PFSK-1 (cell line): ENCODE results near the gene POMT1.

Experiments used
- FOXP2 ChIP-seq: optimal IDR thresholded peaks from 2 replicates; pipeline ENCODE3; 2011; ENCODE audit warnings: borderline replicate concordance, control low read depth, inconsistent platforms; ENCODE audit not compliant: insufficient read depth; ENCODE audit errors: extremely low read length, extremely low read depth
- POLR2AphosphoS5 ChIP-seq: IDR thresholded peaks from 2 replicates; pipeline ENCODE4 v1.6.1; 2012; ENCODE audit warnings: low read depth, mild to moderate bottlenecking, control low read depth, low read length, moderate library complexity
- SIN3A ChIP-seq: IDR thresholded peaks from 2 replicates; pipeline ENCODE4 v1.6.1; 2012; ENCODE audit warnings: mild to moderate bottlenecking, low read length, moderate library complexity, borderline replicate concordance; ENCODE audit not compliant: insufficient read depth
- TAF1 ChIP-seq: IDR thresholded peaks from 2 replicates; pipeline ENCODE4 v1.6.1; 2012; ENCODE audit warnings: low read length, control low read depth, borderline replicate concordance; ENCODE audit not compliant: insufficient read depth
- TF ChIP-seq, protein P1 (sequence below), 2 experiments: IDR thresholded peaks; 2 replicates each; pipeline versions ENCODE4 v1.6.1 to v1.8.0; 2011 to 2012; ENCODE audit warnings: low read depth in 2 of 2, low read length in 2 of 2, control low read depth in 1 of 2, inconsistent platforms in 1 of 2, mild to moderate bottlenecking in 1 of 2, moderate library complexity in 1 of 2; ENCODE audit not compliant: insufficient read depth in 1 of 2

- TF ChIP-seq SIN3A (no peak), POLR2AphosphoS5 (no peak), TAF1 (no peak), FOXP2 (no peak)
- TF ChIP-seq, protein P1, sequence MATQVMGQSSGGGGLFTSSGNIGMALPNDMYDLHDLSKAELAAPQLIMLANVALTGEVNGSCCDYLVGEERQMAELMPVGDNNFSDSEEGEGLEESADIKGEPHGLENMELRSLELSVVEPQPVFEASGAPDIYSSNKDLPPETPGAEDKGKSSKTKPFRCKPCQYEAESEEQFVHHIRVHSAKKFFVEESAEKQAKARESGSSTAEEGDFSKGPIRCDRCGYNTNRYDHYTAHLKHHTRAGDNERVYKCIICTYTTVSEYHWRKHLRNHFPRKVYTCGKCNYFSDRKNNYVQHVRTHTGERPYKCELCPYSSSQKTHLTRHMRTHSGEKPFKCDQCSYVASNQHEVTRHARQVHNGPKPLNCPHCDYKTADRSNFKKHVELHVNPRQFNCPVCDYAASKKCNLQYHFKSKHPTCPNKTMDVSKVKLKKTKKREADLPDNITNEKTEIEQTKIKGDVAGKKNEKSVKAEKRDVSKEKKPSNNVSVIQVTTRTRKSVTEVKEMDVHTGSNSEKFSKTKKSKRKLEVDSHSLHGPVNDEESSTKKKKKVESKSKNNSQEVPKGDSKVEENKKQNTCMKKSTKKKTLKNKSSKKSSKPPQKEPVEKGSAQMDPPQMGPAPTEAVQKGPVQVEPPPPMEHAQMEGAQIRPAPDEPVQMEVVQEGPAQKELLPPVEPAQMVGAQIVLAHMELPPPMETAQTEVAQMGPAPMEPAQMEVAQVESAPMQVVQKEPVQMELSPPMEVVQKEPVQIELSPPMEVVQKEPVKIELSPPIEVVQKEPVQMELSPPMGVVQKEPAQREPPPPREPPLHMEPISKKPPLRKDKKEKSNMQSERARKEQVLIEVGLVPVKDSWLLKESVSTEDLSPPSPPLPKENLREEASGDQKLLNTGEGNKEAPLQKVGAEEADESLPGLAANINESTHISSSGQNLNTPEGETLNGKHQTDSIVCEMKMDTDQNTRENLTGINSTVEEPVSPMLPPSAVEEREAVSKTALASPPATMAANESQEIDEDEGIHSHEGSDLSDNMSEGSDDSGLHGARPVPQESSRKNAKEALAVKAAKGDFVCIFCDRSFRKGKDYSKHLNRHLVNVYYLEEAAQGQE (IDR thresholded peaks at IDR 0.05; ENCODE audit: insufficient read depth in 1 of 2, low read depth in 2 of 2, low read length in 2 of 2), result no peak
Observed at GRCh38 chr9:131522257-131523085, 19.8 kb downstream of the POMT1 start.
